ENCODE results near the gene FAM53B.

The FAM53B gene

GRCh38 chr10:124672181-124672638 lies 72.0 kb downstream of the FAM53B start:
- Histone ChIP-seq H3K27ac (ENCODE audit: low read depth, low read length) (peak overlapping the region; percentile 16), H3K27me3 (ENCODE audit: control insufficient read depth, insufficient read depth, low read length) (no peaks in the 10 kb centered on the region), H3K36me3 (ENCODE audit: control insufficient read depth, insufficient read depth, low read length) (no peaks in the 10 kb centered on the region), H3K9ac (ENCODE audit: low read depth, low read length) (no peak overlapping the region), H3K9me3 (ENCODE audit: control insufficient read depth, insufficient read depth, low read length) (no peaks in the 10 kb centered on the region), H3K4me3 (ENCODE audit: low read depth, low read length) (no peak overlapping the region), H3K4me1 (ENCODE audit: control insufficient read depth, insufficient read depth, low read length) (peaks cover 16% of the 10 kb centered on the region; the same call in 1 of the 2 replicates)

GRCh38 chr10:124671486-124672075 lies 72.6 kb downstream of the FAM53B start:
- no peak overlapping the region for H3K4me3 ChIP-seq (ENCODE audit: low read depth, low read length)
- H3K9ac ChIP-seq (ENCODE audit: low read depth, low read length), result no peak overlapping the region
- peak overlapping the region; percentile 16 for H3K27ac ChIP-seq (ENCODE audit: low read depth, low read length)
- H3K36me3 ChIP-seq (ENCODE audit: control insufficient read depth, insufficient read depth, low read length), result no peaks in the 10 kb centered on the region
- H3K27me3 ChIP-seq (ENCODE audit: control insufficient read depth, insufficient read depth, low read length), result no peaks in the 10 kb centered on the region
- H3K4me1 ChIP-seq (ENCODE audit: control insufficient read depth, insufficient read depth, low read length), result peaks cover 16% of the 10 kb centered on the region; the same call in 1 of the 2 replicates
- H3K9me3 ChIP-seq (ENCODE audit: control insufficient read depth, insufficient read depth, low read length), result no peaks in the 10 kb centered on the region

- Histone ChIP-seq H3K27me3 (ENCODE audit: control insufficient read depth, insufficient read depth, low read length) (no peaks in the 10 kb centered on the region), H3K4me1 (ENCODE audit: control insufficient read depth, insufficient read depth, low read length) (peaks cover 16% of the 10 kb centered on the region; the same call in 1 of the 2 replicates), H3K36me3 (ENCODE audit: control insufficient read depth, insufficient read depth, low read length) (no peaks in the 10 kb centered on the region), H3K27ac (ENCODE audit: low read depth, low read length) (peak overlapping the region; percentile 16), H3K4me3 (ENCODE audit: low read depth, low read length) (no peak overlapping the region), H3K9me3 (ENCODE audit: control insufficient read depth, insufficient read depth, low read length) (no peaks in the 10 kb centered on the region), H3K9ac (ENCODE audit: low read depth, low read length) (no peak overlapping the region)
Observed at GRCh38 chr10:124670849-124671248, 73.3 kb downstream of the FAM53B start.

- Histone ChIP-seq H3K9me3 (ENCODE audit: control insufficient read depth, insufficient read depth, low read length) (no peaks in the 10 kb centered on the region), H3K4me3 (ENCODE audit: low read depth, low read length) (no peak overlapping the region), H3K4me1 (ENCODE audit: control insufficient read depth, insufficient read depth, low read length) (peaks cover 16% of the 10 kb centered on the region; the same call in 1 of the 2 replicates), H3K36me3 (ENCODE audit: control insufficient read depth, insufficient read depth, low read length) (no peaks in the 10 kb centered on the region), H3K27me3 (ENCODE audit: control insufficient read depth, insufficient read depth, low read length) (no peaks in the 10 kb centered on the region), H3K27ac (ENCODE audit: low read depth, low read length) (no peak overlapping the region), H3K9ac (ENCODE audit: low read depth, low read length) (no peak overlapping the region)
Observed at GRCh38 chr10:124669824-124670654, 74.1 kb downstream of the FAM53B start.

- H3K27ac ChIP-seq (ENCODE audit: low read depth, low read length), result no peak overlapping the region
- H3K27me3 ChIP-seq (ENCODE audit: control insufficient read depth, insufficient read depth, low read length), result no peaks in the 10 kb centered on the region
- H3K4me1 ChIP-seq (ENCODE audit: control insufficient read depth, insufficient read depth, low read length), result peaks cover 16% of the 10 kb centered on the region; the same call in 1 of the 2 replicates
- no peaks in the 10 kb centered on the region for H3K36me3 ChIP-seq (ENCODE audit: control insufficient read depth, insufficient read depth, low read length)
- H3K9ac ChIP-seq (ENCODE audit: low read depth, low read length), result no peak overlapping the region
- H3K9me3 ChIP-seq (ENCODE audit: control insufficient read depth, insufficient read depth, low read length), result no peaks in the 10 kb centered on the region
- H3K4me3 ChIP-seq (ENCODE audit: low read depth, low read length), result no peak overlapping the region
Observed at GRCh38 chr10:124669141-124669823, 74.9 kb downstream of the FAM53B start.

- no peak overlapping the region for H3K9ac ChIP-seq (ENCODE audit: low read depth, low read length)
- H3K27ac ChIP-seq (ENCODE audit: low read depth, low read length), result no peak overlapping the region
- no peak overlapping the region for H3K4me3 ChIP-seq (ENCODE audit: low read depth, low read length)
- no peaks in the 10 kb centered on the region for H3K9me3 ChIP-seq (ENCODE audit: control insufficient read depth, insufficient read depth, low read length)
- no peaks in the 10 kb centered on the region for H3K36me3 ChIP-seq (ENCODE audit: control insufficient read depth, insufficient read depth, low read length)
- no peaks in the 10 kb centered on the region for H3K27me3 ChIP-seq (ENCODE audit: control insufficient read depth, insufficient read depth, low read length)
- peaks cover 16% of the 10 kb centered on the region; the same call in 1 of the 2 replicates for H3K4me1 ChIP-seq (ENCODE audit: control insufficient read depth, insufficient read depth, low read length)
Observed at GRCh38 chr10:124668517-124669051, 75.6 kb downstream of the FAM53B start.

- no peak overlapping the region for H3K27ac ChIP-seq (ENCODE audit: low read depth, low read length)
- H3K36me3 ChIP-seq (ENCODE audit: control insufficient read depth, insufficient read depth, low read length), result no peaks in the 10 kb centered on the region
- no peaks in the 10 kb centered on the region for H3K27me3 ChIP-seq (ENCODE audit: control insufficient read depth, insufficient read depth, low read length)
- no peak overlapping the region for H3K9ac ChIP-seq (ENCODE audit: low read depth, low read length)
- no peak overlapping the region for H3K4me3 ChIP-seq (ENCODE audit: low read depth, low read length)
- peaks cover 16% of the 10 kb centered on the region; the same call in 1 of the 2 replicates for H3K4me1 ChIP-seq (ENCODE audit: control insufficient read depth, insufficient read depth, low read length)
- H3K9me3 ChIP-seq (ENCODE audit: control insufficient read depth, insufficient read depth, low read length), result no peaks in the 10 kb centered on the region
Observed at GRCh38 chr10:124667425-124668345, 76.5 kb downstream of the FAM53B start.

GRCh38 chr10:124666494-124666893 lies 77.7 kb downstream of the FAM53B start:
- Histone ChIP-seq H3K9me3 (ENCODE audit: control insufficient read depth, insufficient read depth, low read length) (no peaks in the 10 kb centered on the region), H3K4me1 (ENCODE audit: control insufficient read depth, insufficient read depth, low read length) (peaks cover 13% of the 10 kb centered on the region; the same call in 1 of the 2 replicates), H3K4me3 (ENCODE audit: low read depth, low read length) (no peak overlapping the region), H3K27me3 (ENCODE audit: control insufficient read depth, insufficient read depth, low read length) (no peaks in the 10 kb centered on the region), H3K9ac (ENCODE audit: low read depth, low read length) (no peak overlapping the region), H3K36me3 (ENCODE audit: control insufficient read depth, insufficient read depth, low read length) (no peaks in the 10 kb centered on the region), H3K27ac (ENCODE audit: low read depth, low read length) (no peak overlapping the region)

- Histone ChIP-seq H3K27me3 (ENCODE audit: control insufficient read depth, insufficient read depth, low read length) (no peaks in the 10 kb centered on the region), H3K9me3 (ENCODE audit: control insufficient read depth, insufficient read depth, low read length) (no peaks in the 10 kb centered on the region), H3K9ac (ENCODE audit: low read depth, low read length) (no peak overlapping the region), H3K36me3 (ENCODE audit: control insufficient read depth, insufficient read depth, low read length) (no peaks in the 10 kb centered on the region), H3K4me3 (ENCODE audit: low read depth, low read length) (no peak overlapping the region), H3K27ac (ENCODE audit: low read depth, low read length) (no peak overlapping the region), H3K4me1 (ENCODE audit: control insufficient read depth, insufficient read depth, low read length) (peaks cover 8% of the 10 kb centered on the region; the same call in 1 of the 2 replicates)
Observed at GRCh38 chr10:124665980-124666379, 78.2 kb downstream of the FAM53B start.

GRCh38 chr10:124665558-124665957 lies 78.6 kb downstream of the FAM53B start:
- Histone ChIP-seq H3K4me1 (ENCODE audit: control insufficient read depth, insufficient read depth, low read length) (peaks cover 8% of the 10 kb centered on the region; the same call in 1 of the 2 replicates), H3K9me3 (ENCODE audit: control insufficient read depth, insufficient read depth, low read length) (no peaks in the 10 kb centered on the region), H3K9ac (ENCODE audit: low read depth, low read length) (no peak overlapping the region), H3K27ac (ENCODE audit: low read depth, low read length) (no peak overlapping the region), H3K4me3 (ENCODE audit: low read depth, low read length) (no peak overlapping the region), H3K27me3 (ENCODE audit: control insufficient read depth, insufficient read depth, low read length) (no peaks in the 10 kb centered on the region), H3K36me3 (ENCODE audit: control insufficient read depth, insufficient read depth, low read length) (no peaks in the 10 kb centered on the region)

Data from HUES48 (cell line).